SU-DHL-6 (cell line): ENCODE measurements around the gene WNT10A.
"Not testable (repeated sequence)": the region's sequence is repeated elsewhere in the genome, so short reads cannot be mapped to it uniquely, and the experiment has no call there.

Experiments used
- H2AFZ ChIP-seq: fragments of 200-600 bp; sonication (generic); 2 replicates; pipeline ENCODE4 v1.6.1; 2014; ENCODE audit warnings: low read depth, mild to moderate bottlenecking, moderate library complexity, mixed read lengths, antibody characterized with exemption, low read length; ENCODE audit not compliant: severe bottlenecking
- H3F3A ChIP-seq: fragments of 200-600 bp; shearing (Covaris generic); 2 replicates; pipeline ENCODE4 v1.6.0; 2016; ENCODE audit warnings: antibody characterized with exemption, mild to moderate bottlenecking; ENCODE audit not compliant: insufficient read depth
- H3K27ac ChIP-seq: fragments of 200-600 bp; sonication (generic); 2 replicates; pipeline ENCODE4 v1.5.1; 2016; ENCODE audit warnings: low read depth, mild to moderate bottlenecking, low read length, moderate library complexity, mixed read lengths
- H3K27me3 ChIP-seq: fragments of 200-600 bp; sonication (generic), shearing (Covaris generic); 2 replicates; pipeline ENCODE4 v1.6.0; 2014; ENCODE audit warnings: mild to moderate bottlenecking, low read length
- H3K36me3 ChIP-seq: fragments of 200-600 bp; sonication (generic); 2 replicates; pipeline ENCODE4 v1.6.1; 2014; ENCODE audit warnings: mild to moderate bottlenecking, low read length, mixed read lengths
- H3K4me2 ChIP-seq: fragments of 300-600, 200-600 bp; shearing (Covaris generic), sonication (generic); 2 replicates; pipeline ENCODE4 v1.6.0; 2014; ENCODE audit warnings: low read length, low read depth, mild to moderate bottlenecking; ENCODE audit not compliant: poor library complexity, severe bottlenecking
- H3K4me3 ChIP-seq: fragments of 200-600 bp; sonication (generic); 2 replicates; pipeline ENCODE4 v1.5.1; 2014; ENCODE audit warnings: antibody characterized with exemption, low read length, mild to moderate bottlenecking, mixed read lengths; ENCODE audit not compliant: insufficient read depth, poor library complexity, severe bottlenecking
- H3K79me2 ChIP-seq: fragments of 200-600 bp; sonication (generic); 2 replicates; pipeline ENCODE4 v1.6.1; 2014; ENCODE audit warnings: mild to moderate bottlenecking, low read length, moderate library complexity; ENCODE audit not compliant: insufficient read depth
- H3K9ac ChIP-seq: fragments of 200-600 bp; sonication (generic); 2 replicates; pipeline ENCODE4 v1.7.0; 2014; ENCODE audit warnings: mild to moderate bottlenecking, low read length
- H3K9me2 ChIP-seq: fragments of 200-600 bp; sonication (generic); replicated peaks from 2 replicates; pipeline ENCODE4 v1.6.1; 2014; ENCODE audit warnings: low read length; ENCODE audit not compliant: insufficient read depth
- H3K9me3 ChIP-seq: fragments of 200-600 bp; sonication (generic); 2 replicates; pipeline ENCODE4 v1.6.1; 2014; ENCODE audit warnings: low read length, mixed read lengths; ENCODE audit not compliant: insufficient read depth
- H4K20me1 ChIP-seq: fragments of 200-600 bp; sonication (generic); 2 replicates; pipeline ENCODE4 v1.6.1; 2014; ENCODE audit warnings: low read depth, mild to moderate bottlenecking, antibody characterized with exemption, low read length, moderate library complexity, mixed read lengths
- EZH2phosphoT487 ChIP-seq: fragments of 200-600 bp; sonication (generic), shearing (Covaris generic); conservative IDR thresholded peaks from 2 replicates; pipeline ENCODE4 v1.6.1; 2018; ENCODE audit warnings: mild to moderate bottlenecking, antibody characterized with exemption, low read length, moderate library complexity, mixed read lengths
- TF ChIP-seq, protein P1 (sequence below): fragments of 200-600 bp; sonication (generic); IDR thresholded peaks from one replicate; pipeline ENCODE4 v1.5.1; 2017; ENCODE audit warnings: antibody characterized with exemption, mild to moderate bottlenecking, low read length, moderate library complexity; ENCODE audit not compliant: insufficient read depth, poor library complexity, severe bottlenecking

Gene WNT10A

DNA sequence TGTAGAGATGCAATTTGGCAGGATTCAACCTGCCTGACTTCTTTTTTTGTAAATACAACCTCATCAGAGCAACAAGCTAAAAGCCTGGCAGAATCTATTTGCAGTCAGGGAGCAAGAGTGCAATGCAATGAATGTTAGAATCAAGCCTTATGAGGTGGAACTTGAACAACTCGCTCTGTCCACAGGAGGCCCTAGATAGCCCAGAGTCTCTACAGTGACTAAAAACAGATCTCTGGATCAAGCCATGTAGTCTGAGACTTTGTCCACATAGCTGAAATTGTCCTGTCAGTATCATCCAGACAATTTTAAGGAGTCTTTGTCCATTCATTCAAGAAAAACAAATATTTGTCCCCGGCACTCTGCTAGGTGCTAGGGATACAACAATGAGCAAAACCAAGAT is 46.8 kb downstream of the WNT10A start:
- Histone ChIP-seq H3K79me2 (no peaks in the 10 kb centered on the region), H3K9me3 (no peaks in the 10 kb centered on the region; the same call in 1 of the 2 replicates), H3K4me3 (no peak overlapping the region), H3K27me3 (no peaks in the 10 kb centered on the region), H3F3A (no peaks in the 10 kb centered on the region), H3K4me2 (no peak overlapping the region), H3K9ac (no peak overlapping the region), H4K20me1 (no peaks in the 10 kb centered on the region), H3K27ac (no peak overlapping the region), H3K36me3 (no peaks in the 10 kb centered on the region), H2AFZ (no peak overlapping the region), H3K9me2 (no peaks in the 10 kb centered on the region)
- TF ChIP-seq, protein P1, sequence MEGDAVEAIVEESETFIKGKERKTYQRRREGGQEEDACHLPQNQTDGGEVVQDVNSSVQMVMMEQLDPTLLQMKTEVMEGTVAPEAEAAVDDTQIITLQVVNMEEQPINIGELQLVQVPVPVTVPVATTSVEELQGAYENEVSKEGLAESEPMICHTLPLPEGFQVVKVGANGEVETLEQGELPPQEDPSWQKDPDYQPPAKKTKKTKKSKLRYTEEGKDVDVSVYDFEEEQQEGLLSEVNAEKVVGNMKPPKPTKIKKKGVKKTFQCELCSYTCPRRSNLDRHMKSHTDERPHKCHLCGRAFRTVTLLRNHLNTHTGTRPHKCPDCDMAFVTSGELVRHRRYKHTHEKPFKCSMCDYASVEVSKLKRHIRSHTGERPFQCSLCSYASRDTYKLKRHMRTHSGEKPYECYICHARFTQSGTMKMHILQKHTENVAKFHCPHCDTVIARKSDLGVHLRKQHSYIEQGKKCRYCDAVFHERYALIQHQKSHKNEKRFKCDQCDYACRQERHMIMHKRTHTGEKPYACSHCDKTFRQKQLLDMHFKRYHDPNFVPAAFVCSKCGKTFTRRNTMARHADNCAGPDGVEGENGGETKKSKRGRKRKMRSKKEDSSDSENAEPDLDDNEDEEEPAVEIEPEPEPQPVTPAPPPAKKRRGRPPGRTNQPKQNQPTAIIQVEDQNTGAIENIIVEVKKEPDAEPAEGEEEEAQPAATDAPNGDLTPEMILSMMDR: no peak
- TF ChIP-seq EZH2phosphoT487: no peak

DNA sequence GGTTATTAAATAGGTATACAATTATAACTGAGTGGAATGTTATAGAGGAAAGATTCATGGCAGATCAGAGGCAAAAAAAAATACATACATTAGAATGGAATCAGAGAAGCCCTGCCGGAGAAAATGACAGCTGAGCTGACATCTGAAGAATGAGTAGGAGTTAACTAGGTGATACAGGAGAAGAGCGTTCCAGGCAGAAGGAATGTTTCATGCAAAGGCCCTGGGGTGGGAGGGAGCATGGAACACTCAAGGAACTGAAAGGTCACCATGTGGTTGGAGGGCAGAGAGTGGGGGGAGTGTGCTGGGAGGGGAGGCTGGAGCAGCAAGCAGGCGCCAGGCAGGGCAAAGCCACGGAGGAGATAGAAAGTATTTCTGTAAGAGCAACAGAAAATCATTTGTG is 47.2 kb downstream of the WNT10A start:
- Histone ChIP-seq H3K9me3 (no peaks in the 10 kb centered on the region; the same call in 1 of the 2 replicates), H3K9ac (no peak overlapping the region), H3K27ac (no peak overlapping the region), H3K4me2 (no peak overlapping the region), H3K9me2 (no peaks in the 10 kb centered on the region), H3K79me2 (no peaks in the 10 kb centered on the region), H3F3A (no peaks in the 10 kb centered on the region), H3K27me3 (no peaks in the 10 kb centered on the region), H3K36me3 (no peaks in the 10 kb centered on the region), H3K4me3 (no peak overlapping the region), H4K20me1 (no peaks in the 10 kb centered on the region), H2AFZ (no peak overlapping the region)
- TF ChIP-seq EZH2phosphoT487: no peak
- TF ChIP-seq, protein P1: no peak

DNA sequence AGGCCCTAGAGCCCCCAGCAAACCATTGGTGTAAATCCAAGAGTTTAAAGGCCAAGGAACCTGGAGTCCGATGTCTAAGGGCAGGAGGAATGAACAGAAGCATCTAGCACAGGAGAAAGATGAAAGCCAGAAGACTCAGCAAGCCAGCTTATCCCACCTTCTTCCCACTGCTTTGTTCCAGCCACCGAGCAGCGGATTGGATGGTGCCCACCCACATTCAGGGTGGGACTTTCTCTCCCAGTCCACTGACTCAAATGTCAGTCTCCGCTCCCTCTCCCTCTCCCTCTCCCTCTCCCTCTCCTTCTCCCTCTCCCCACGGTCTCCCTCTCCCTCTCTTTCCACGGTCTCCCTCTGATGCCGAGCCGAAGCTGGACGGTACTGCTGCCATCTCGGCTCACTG is 49.8 kb downstream of the WNT10A start:
- not testable (repeated sequence) for H3K4me3 ChIP-seq, H4K20me1 ChIP-seq, H3K9ac ChIP-seq, H3K9me3 ChIP-seq, H3K27ac ChIP-seq, H3K27me3 ChIP-seq, H3K36me3 ChIP-seq, H3K79me2 ChIP-seq, H3K4me2 ChIP-seq, H2AFZ ChIP-seq, H3K9me2 ChIP-seq, H3F3A ChIP-seq

DNA sequence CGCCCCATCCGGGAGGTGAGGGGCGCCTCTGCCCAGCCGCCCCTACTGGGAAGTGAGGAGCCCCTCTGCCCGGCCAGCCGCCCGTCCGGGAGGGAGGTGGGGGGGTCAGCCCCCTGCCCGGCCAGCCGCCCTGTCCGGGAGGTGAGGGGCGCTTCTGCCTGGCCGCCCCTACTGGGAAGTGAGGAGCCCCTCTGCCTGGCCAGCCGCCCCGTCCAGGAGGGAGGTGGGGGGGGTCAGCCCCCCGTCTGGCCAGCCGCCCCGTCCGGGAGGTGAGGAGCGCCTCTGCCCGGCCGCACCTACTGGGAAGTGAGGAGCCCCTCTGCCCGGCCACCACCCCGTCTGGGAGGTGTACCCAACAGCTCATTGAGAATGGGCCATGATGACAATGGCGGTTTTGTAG is 51.1 kb downstream of the WNT10A start:
- not testable (repeated sequence) for H2AFZ ChIP-seq, H3K4me3 ChIP-seq, H3K9ac ChIP-seq, H3K4me2 ChIP-seq, H3K9me3 ChIP-seq, H3K79me2 ChIP-seq, H3K27me3 ChIP-seq, H3F3A ChIP-seq, H3K9me2 ChIP-seq, H3K27ac ChIP-seq, H3K36me3 ChIP-seq, H4K20me1 ChIP-seq
